Effector memory CD4-positive, alpha-beta T cell (primary cell): Measurements from ENCODE around the gene PVRIG.
"Not testable (repeated sequence)": the region's sequence is repeated elsewhere in the genome, so short reads cannot be mapped to it uniquely, and the experiment has no call there.

Experiments
- DNase-seq, 3 donors: peaks; one replicate each; pipeline ENCODE4 v3.0.0-alpha.2; 2020
- H3K27ac ChIP-seq: 2 replicates; pipeline ENCODE4 v1.7.0; 2013; ENCODE audit warnings: mild to moderate bottlenecking, low read length, moderate library complexity; ENCODE audit not compliant: insufficient read depth, poor library complexity, severe bottlenecking
- H3K27me3 ChIP-seq: replicated peaks from 2 replicates; pipeline ENCODE4 v1.7.0; 2013; ENCODE audit warnings: mild to moderate bottlenecking, low read length; ENCODE audit not compliant: insufficient read depth, control insufficient read depth, poor library complexity, severe bottlenecking
- H3K36me3 ChIP-seq: 2 replicates; pipeline ENCODE4 v1.7.0; 2013; ENCODE audit warnings: mild to moderate bottlenecking, low read length, moderate library complexity; ENCODE audit not compliant: control insufficient read depth, insufficient read depth
- H3K4me1 ChIP-seq: 2 replicates; pipeline ENCODE4 v1.7.0; 2013; ENCODE audit warnings: low read length, mild to moderate bottlenecking; ENCODE audit not compliant: control insufficient read depth, insufficient read depth, poor library complexity, severe bottlenecking
- H3K4me3 ChIP-seq: 2 replicates; pipeline ENCODE4 v1.7.0; 2013; ENCODE audit warnings: low read length, low read depth, mild to moderate bottlenecking; ENCODE audit not compliant: insufficient read depth, poor library complexity, severe bottlenecking
- H3K9me3 ChIP-seq: 2 replicates; pipeline ENCODE4 v1.7.0; 2013; ENCODE audit warnings: mild to moderate bottlenecking, low read length, moderate library complexity; ENCODE audit not compliant: control insufficient read depth

Gene PVRIG

DNA sequence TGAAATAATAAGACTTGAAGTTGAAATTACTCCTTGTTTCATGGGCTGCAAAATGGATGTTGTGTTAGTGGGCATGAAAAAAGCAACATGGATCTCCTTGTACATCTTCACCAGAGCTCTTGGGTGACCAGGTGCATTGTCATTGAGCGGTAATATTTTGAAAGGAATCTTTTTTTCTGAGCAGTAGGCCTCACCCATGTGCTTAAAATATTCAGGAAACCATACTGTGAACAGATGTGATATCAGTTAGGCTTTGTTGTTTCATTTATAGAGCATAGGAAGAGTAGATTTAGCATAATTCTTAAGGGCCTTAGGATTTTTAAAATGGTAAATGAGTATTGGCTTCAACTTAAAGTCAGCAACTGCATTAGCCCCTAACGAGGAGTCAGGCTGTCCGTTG lies 26.8 kb upstream of the PVRIG start:
- no peaks in the 10 kb centered on the region for H3K27me3 ChIP-seq
- H3K36me3 ChIP-seq: no peaks in the 10 kb centered on the region
- no peak overlapping the region for H3K27ac ChIP-seq
- no peaks in the 10 kb centered on the region for H3K9me3 ChIP-seq
- H3K4me1 ChIP-seq: no peaks in the 10 kb centered on the region
- H3K4me3 ChIP-seq: no peak overlapping the region
- DNase-seq: no peak

DNA sequence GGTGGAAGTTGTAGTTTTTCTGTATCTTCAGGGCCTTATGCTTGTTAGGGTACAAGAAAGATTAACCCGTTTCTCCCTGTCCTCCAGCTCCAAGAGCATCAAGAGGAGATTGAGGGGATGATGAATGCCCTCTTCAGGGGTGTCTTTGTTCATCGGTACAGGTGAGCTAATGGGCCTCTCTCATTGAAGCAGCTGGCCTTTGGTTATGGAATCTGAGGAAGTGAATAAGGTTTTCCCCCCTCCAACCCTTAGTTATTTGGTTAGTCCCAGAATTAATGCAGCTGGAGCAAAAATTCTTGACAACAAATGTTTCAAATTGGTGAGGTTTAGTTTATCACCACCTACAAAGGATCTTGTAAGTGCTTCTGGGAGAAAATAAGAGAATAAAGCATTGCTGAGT lies 24.5 kb upstream of the PVRIG start:
- Histone ChIP-seq H3K27ac (no peak overlapping the region), H3K9me3 (no peaks in the 10 kb centered on the region), H3K27me3 (no peaks in the 10 kb centered on the region), H3K4me3 (no peak overlapping the region), H3K4me1 (no peaks in the 10 kb centered on the region), H3K36me3 (no peaks in the 10 kb centered on the region)
- no peak for DNase-seq

DNA sequence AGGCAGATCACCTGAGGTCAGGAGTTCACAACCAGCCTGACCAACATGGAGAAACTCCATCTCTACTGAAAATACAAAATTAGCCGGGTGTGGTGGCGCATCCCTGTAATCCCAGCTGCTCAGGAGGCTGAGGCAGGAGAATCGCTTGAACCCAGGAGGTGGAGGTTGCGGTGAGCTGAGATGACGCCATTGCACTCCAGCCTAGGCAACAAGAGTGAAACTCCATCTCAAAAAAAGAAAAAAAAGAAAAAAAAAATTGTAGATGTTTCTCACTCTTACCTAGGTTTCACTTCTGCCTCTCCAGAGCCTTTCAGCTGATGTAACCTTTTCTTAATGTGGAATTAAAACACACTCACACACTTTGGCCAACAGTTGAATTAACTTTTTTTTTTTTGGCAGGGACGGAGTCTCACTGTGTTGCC lies 23.8 kb upstream of the PVRIG start:
- H3K4me3 ChIP-seq, H3K27ac ChIP-seq, H3K9me3 ChIP-seq, H3K27me3 ChIP-seq, H3K36me3 ChIP-seq, DNase-seq, H3K4me1 ChIP-seq: not testable (repeated sequence)

DNA sequence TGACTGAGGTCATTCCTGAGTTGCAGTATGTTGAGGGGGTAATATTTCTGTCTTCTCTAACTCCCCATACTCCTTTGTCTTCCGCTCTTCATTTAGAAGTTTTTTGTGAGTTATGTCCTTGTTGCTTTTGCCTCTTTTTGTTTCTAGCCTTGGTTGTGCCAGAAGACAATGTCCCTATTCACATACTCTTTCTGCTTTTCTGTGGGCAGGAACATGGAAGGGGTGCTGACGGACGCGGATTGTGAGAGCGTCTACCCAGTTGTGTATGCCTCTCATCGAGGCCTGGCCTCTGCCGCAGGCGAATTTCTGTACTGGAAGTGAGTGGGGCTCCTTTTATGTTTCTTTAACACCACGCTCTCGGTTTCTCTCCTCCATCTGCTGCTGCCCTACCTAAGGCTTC lies 21.5 kb upstream of the PVRIG start:
- Histone ChIP-seq H3K36me3 (no peaks in the 10 kb centered on the region), H3K27me3 (no peaks in the 10 kb centered on the region), H3K27ac (no peak overlapping the region), H3K4me1 (no peaks in the 10 kb centered on the region), H3K9me3 (no peaks in the 10 kb centered on the region), H3K4me3 (no peak overlapping the region)
- DNase-seq: no peak

DNA sequence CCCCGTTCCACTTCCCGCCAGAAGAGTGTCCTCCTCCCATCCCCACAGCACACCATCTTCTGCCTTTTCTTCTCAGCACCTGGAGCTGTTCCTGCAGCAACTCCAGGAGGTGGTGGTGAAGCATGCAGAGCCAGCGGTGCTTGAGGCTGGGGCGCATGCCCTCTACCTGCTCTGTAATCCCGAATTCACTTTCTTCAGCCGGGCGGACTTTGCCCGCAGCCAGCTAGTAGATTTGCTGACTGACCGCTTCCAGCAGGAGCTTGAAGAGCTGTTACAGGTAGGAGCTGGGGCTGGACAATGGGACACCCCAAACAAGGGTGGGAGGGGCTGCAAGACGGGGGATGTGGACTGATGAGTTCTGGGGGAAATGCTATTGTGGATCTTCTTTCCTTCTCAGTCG lies 19.1 kb upstream of the PVRIG start:
- no peaks in the 10 kb centered on the region for H3K27me3 ChIP-seq
- H3K4me1 ChIP-seq: no peaks in the 10 kb centered on the region
- no peaks in the 10 kb centered on the region for H3K9me3 ChIP-seq
- H3K36me3 ChIP-seq: no peaks in the 10 kb centered on the region
- no peak overlapping the region for H3K27ac ChIP-seq
- H3K4me3 ChIP-seq: no peak overlapping the region
- DNase-seq: no peak

DNA sequence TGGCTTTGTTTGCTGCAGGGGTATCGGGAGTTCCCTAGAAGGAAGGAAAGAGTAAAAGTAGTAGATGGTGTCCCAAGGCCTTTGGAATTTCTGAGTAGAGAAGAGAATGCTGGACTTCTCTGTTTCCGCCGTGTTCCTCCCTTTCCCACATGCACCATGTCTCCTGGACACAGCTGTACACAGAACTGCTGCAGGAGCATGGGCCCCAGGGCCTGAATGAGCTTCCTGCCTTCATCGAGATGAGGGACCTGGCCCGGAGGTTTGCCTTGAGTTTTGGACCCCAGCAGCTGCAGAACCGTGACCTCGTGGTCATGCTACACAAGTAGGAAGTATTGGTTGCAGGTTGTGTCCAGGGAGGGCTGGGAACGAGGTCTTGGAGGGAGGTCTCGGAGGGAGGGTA lies 15.3 kb upstream of the PVRIG start:
- DNase-seq: no peak
- H3K9me3 ChIP-seq: no peaks in the 10 kb centered on the region
- peaks cover 4% of the 10 kb centered on the region for H3K4me1 ChIP-seq
- H3K27ac ChIP-seq: no peak overlapping the region
- H3K36me3 ChIP-seq: no peaks in the 10 kb centered on the region
- H3K4me3 ChIP-seq: no peak overlapping the region
- no peaks in the 10 kb centered on the region for H3K27me3 ChIP-seq

DNA sequence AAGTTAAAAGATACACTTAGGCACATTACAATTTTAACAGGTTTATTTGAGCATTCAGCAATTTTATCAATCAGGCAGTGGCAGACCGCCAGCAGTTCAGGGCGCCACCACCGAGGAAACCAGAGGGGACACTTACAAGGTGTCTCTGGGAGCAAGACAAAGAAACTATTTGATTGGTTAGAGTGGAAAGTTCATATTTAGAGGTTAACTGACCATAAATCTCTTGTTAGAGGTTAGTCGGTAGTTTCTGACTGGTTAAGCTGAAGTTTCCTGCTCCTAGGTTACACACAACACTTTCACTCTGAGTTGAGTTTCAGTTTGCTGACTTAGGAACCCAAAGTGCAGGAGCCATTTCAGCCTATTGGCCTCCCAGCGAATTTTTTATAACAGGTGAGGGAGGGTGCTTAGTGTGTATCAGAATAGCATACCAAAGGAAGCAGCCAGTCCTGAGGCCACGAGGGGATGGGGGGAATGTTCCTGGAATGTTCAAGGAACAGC lies 10.8 kb upstream of the PVRIG start:
- H3K4me3 ChIP-seq: no peak overlapping the region

DNA sequence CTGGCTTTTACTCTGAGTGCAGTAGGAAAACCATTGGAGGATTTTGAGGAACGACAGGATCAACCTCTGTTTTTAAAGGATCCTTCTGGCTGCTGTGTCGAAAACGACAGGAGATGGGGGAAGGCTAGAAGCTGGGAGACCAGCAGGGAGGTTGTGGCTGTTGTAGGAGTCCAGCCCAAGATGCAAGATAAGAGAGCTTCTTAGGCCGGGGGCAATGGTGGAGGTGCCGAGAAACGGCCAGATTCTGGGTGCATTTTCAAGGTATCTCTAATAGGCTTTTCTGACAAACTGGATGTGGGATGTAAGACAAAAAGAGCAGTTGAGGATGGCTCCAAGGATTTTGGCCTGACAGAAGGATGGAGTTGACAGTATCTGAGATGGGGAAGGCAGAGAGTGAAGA lies 10.3 kb upstream of the PVRIG start:
- no peaks in the 10 kb centered on the region for H3K36me3 ChIP-seq
- H3K4me3 ChIP-seq: no peak overlapping the region
- no peak overlapping the region for H3K27ac ChIP-seq
- DNase-seq: no peak
- H3K9me3 ChIP-seq: no peaks in the 10 kb centered on the region
- peaks cover 19% of the 10 kb centered on the region for H3K4me1 ChIP-seq
- no peaks in the 10 kb centered on the region for H3K27me3 ChIP-seq

More for the DNA sequence above, 10.8 kb upstream of the PVRIG start:
- Histone ChIP-seq H3K9me3 (no peaks in the 10 kb centered on the region), H3K4me1 (peaks cover 19% of the 10 kb centered on the region), H3K27ac (no peak overlapping the region), H3K36me3 (no peaks in the 10 kb centered on the region), H3K27me3 (no peaks in the 10 kb centered on the region)
- DNase-seq: no peak

DNA sequence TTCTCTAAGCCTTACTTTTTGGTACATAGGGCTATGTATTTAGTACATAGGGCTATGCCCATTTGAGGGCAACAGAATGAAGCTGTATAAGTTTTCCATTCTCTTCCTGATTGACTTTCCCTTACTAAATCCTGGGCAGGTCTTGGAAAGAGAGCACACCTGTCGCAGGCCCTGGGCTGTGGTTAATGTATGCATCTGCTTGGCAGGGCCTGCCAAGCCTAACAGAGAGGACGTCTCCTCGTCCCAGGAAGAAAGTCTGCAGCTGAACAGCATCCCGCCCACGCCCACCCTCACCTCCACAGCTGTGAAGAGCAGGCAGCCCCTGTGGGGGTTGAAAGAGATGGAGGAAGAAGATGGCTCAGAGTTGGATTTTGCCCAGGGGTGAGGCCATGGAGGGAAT lies 8.9 kb upstream of the PVRIG start:
- no peaks in the 10 kb centered on the region for H3K9me3 ChIP-seq
- H3K4me3 ChIP-seq: no peak overlapping the region
- DNase-seq: no peak
- H3K36me3 ChIP-seq: no peaks in the 10 kb centered on the region
- H3K4me1 ChIP-seq: peaks cover 19% of the 10 kb centered on the region
- no peaks in the 10 kb centered on the region for H3K27me3 ChIP-seq
- peak overlapping the region; percentile 39 for H3K27ac ChIP-seq

DNA sequence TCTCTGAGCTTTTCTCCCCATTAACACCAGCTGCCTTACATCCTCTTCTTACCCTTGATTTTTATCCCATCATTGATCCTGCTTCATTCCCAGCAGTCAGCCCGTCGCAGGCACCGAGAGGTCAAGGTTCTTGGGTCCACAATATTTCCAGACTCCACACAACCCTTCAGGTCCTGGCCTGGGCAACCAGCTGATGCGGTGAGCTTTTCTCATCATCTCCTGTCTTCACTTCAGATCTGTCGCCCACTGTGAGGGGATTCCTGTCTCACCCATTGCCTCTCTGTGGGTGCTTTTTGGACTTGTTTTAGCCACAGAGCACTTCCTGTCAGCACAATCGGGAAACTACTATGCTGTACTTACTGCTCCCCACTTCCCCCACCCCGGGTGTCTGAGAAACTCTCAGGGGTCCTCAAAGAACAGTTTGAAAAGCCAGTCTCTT lies 8.4 kb upstream of the PVRIG start:
- Histone ChIP-seq H3K27me3 (no peaks in the 10 kb centered on the region), H3K4me3 (no peak overlapping the region), H3K4me1 (peaks cover 19% of the 10 kb centered on the region), H3K27ac (peak overlapping the region; percentile 39), H3K9me3 (no peaks in the 10 kb centered on the region), H3K36me3 (no peaks in the 10 kb centered on the region)
- DNase-seq: no peak
